Transverse colon (tissue), 3 donors: Measurements from ENCODE around the gene SPSB3.

Source experiments
- EP300 ChIP-seq: sonication (generic); formaldehyde crosslinking; IDR thresholded peaks from one replicate; pipeline ENCODE4 v1.6.1; 2017; ENCODE audit warnings: antibody characterized with exemption, low read depth
- POLR2A ChIP-seq: fragments of 450-650 bp; IDR thresholded peaks from one replicate; pipeline ENCODE4 v1.6.1; 2016; ENCODE audit warnings: antibody characterized with exemption, mild to moderate bottlenecking, moderate library complexity
- POLR2AphosphoS5 ChIP-seq, 3 donors: sonication (generic); formaldehyde crosslinking; IDR thresholded peaks; one replicate each; pipeline ENCODE4 v1.6.1; 2016; ENCODE audit warnings: antibody characterized with exemption in 3 of 3

DNA sequence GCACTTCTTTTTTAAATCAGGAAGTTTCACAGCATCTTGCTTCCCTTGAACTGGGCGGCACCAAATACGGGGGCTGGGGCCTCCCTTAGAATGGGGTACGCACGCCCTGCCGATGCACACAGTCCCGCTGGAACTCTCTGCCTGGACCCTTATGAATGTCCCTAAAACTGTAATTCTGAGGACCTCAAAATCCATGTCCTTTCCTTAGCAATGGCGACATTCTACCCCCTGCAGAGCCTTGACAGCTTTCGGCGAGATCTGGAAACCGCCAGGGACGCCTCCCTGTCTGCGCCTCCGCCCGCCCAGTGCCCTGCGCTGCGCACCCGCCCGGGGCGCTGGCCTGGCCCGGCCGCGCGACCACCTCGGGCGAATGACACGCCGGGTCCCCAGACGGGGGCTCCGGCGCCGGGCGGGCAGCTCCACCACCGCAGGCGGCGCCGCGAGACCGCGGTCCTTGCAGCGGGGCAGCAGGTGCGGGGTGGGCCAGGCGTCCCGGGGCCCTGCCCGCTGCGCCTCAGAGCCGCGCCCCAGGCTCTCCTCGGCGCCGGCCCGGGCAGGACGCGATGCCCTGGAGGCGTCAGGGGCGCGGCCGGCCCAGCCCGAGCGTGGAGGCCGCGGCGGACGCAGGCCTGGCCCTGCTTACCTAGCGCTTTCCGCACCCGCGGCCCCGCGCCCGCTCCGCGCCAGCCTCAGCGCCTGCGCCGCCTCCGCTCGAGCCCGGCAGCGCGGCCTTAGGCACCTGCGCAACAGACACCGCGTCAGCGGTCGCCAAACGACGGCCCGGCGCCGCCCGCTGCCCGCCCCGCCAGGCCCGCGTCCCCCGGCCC is 43.7 kb upstream of the SPSB3 start:
- TF ChIP-seq POLR2A (no peak), POLR2AphosphoS5 (IDR thresholded peaks at IDR 0.05) (no peak), EP300 (no peak)
